NCI-H187 treated with DMSO at 0.1 percent for 48 hours (cell line): ENCODE data around the gene ANKRD28.
"Not testable (repeated sequence)": the region's sequence is repeated elsewhere in the genome, so short reads cannot be mapped to it uniquely, and the experiment has no call there.

ENCODE experiments used
- DNase-seq: peaks from one replicate; lab custom pipeline; 2025; lab: John Stamatoyannopoulos, UW

ANKRD28 gene

DNA sequence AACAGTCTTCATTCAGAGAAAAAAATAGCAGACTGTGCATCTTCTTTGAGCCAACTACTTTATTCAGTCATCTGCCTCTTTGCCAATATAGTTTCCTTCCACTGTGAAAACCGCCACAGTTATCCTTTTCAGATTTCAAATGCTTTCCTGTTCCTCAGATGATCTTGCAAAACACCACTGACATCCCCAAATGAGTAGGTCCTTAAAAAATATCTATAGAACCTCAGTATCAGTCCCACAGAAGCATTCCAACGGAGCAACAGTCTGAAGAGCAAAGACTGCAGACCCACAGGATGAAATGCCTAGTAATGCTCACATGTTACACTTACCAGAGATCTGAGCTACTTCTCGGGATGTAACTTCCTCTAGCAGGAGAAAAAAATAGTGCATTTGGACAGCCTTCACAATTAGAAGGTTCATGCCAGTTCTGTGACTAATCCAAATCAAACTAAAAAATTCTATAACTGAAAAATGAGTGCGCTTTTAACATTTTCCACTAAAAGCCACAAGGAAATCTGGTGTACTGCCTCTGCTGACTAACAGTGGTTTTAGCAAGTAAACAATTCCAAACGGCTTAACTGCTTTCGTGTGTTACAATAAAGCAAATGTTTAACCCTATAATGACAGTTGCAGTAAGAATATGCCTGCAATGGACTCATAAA, at the start of gene ANKRD28:
TSS of gene ANKRD28 (minus strand) at position 338 of the 662 bp plus-strand sequence. CDS start 1,458 bp downstream, outside the sequence.
- DNase-seq = no peak

- no peak for DNase-seq
Observed at GRCh38 chr3:15847239-15847638, 49.5 kb upstream of the ANKRD28 start.

DNA sequence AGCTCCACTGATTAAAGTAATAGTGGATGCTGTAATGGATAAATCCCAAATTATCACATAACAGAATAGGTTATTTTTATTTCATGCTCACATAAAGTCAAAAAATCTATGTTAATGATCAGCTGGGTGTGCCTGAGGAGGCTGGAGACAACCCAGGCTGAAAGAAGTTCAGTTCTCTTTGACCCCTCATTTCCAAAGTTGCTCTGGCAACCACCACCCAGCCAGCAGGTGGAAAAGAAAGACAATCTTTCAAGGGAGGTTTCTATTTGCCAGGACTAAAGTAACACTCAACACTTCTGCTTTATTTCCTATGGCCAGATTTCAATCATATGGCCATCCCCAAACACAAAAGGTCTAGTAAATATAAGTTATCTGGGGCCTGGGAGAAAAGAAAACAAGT, 48.8 kb upstream of the ANKRD28 start:
- DNase-seq = no peak

DNA sequence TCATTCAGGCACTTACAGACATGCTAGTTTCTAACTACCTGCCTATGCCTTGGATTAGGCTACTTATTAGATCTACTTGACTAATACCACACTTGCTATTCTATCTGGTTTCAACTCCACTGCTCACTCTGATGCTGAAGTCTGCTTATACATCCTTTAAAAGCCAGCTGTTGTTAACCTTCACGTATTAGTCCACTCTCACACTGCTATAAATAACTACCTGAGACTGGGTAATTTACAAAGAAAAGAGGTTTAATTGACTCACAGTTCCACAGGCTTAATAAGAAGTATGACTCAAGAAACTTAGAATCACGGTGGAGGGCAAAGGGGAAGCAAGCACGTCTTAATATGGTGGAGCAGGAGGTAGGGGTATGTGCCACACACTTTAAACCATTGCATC, 47.7 kb upstream of the ANKRD28 start:
- DNase-seq = no peak

GRCh38 chr3:15844889-15845288, 47.1 kb upstream of the ANKRD28 start:
- no peak for DNase-seq

GRCh38 chr3:15841091-15841973, 43.6 kb upstream of the ANKRD28 start:
- DNase-seq = not testable (repeated sequence)

GRCh38 chr3:15839568-15839967, 41.8 kb upstream of the ANKRD28 start:
- no peak for DNase-seq

GRCh38 chr3:15831927-15832326, 34.1 kb upstream of the ANKRD28 start:
- DNase-seq = no peak

DNA sequence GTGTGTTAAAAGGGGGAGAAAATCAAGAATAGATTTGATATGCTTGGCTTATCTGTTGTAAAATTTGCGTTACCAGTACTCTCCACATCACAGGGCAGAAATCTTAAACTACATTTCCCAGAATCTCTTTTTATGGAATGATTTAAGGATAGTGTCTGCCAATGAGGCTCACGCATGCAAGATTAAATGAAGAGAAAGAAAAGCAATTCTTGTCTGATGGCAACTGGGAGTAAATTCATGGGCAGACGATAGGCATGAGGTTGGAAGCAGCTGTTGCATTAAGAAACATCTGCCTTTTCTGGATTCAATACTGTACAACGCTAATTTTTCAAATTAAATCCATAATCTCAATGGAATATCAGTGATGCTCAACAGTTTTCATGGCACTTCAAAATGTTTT, 27.2 kb upstream of the ANKRD28 start:
- no peak for DNase-seq

- DNase-seq = no peak
Observed at GRCh38 chr3:15823092-15823491, 25.3 kb upstream of the ANKRD28 start.

DNA sequence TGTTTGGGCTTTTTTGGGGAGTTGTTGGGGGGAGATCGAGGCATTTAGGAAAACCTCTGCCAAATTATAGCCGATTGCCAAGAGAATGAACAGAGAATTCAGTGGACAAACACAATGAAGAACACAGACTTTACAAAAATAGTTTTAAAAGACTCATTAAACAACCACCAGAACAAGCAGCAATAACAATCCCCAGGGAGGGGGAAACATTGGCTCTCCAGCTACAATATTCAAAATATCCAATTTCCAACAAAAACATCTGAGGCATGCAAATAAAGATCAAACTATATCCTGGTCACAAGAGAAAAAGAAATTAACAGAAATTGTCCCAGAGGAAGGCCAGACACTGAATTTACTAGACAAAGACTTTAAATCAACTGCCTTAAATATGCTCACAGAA, 24.5 kb upstream of the ANKRD28 start:
- DNase-seq = no peak

GRCh38 chr3:15820911-15821310, 23.1 kb upstream of the ANKRD28 start:
- no peak for DNase-seq

DNA sequence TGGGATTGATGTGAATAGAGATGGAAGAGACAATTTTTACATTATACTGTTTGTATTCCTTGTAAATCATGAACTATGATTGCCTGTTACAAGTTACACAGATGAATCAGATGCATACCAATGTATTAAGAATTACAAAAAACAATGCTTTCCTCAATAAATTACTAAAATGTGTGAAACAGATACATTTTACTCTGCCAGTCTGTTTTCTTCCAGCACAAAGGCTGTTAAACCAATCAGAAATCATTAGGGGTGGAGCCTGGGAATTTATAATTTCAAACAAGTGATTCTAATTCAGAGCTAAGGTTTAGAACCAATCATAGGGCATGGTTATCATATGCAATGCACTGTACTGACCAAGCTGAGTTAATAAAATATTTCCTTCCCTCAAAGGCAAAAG, 21.8 kb upstream of the ANKRD28 start:
- no peak for DNase-seq

DNA sequence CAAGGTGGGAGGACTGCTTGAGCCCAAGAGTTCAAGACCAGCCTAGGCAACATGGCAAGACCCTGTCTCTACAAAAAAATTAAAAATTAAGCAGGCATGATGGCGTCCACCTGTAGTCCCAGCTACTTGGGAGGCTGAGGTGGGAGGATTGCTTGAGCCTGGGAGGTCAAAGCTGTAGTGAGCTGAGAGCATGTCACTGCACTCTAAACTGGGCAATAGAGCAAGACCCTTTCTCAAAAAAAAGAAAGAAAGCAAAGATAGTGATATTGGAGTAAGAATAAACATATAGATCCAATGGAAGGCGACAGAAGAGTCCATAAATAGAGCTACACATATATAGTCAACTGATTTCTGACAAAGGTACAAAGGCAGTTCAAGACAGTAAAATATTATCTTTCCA, 21.3 kb upstream of the ANKRD28 start:
- no peak for DNase-seq

DNA sequence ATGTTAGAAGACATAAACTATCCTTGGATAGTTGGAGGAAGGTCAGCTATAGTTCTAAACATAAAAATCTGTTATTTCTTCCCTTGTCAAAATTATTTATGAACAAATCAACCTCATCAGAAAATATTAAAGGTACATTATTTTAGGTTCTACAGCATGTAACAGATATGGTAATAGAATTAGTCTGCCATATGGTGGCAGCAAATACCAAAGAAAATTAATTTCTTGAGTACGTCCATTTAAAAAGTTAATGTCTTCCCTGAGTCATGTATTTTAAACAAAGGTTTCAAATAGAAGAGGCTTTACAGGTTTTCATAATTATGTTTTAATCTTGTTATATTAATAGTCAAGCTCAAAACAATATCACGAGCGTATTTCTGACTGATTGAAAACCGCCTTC, 17.9 kb upstream of the ANKRD28 start:
- DNase-seq = no peak

DNA sequence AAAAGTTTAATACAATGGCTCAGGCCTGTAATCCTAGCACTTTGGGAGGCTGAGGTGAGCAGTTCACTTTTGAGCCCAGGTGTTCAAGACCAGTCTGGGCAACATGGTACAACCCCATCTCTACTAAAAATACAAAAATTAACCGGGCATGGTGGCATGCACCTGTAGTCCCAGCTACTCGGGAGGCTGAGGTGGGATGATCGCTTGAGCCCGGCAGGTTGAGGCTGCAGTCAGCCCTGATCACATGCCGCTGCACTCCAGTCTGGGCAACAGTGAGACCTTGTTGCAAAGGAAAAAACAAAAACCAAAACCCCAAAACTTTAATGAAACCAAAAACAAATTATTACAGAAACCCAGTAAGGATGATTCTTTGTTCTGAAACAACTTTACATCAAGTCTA, 15.3 kb upstream of the ANKRD28 start:
- not testable (repeated sequence) for DNase-seq

DNA sequence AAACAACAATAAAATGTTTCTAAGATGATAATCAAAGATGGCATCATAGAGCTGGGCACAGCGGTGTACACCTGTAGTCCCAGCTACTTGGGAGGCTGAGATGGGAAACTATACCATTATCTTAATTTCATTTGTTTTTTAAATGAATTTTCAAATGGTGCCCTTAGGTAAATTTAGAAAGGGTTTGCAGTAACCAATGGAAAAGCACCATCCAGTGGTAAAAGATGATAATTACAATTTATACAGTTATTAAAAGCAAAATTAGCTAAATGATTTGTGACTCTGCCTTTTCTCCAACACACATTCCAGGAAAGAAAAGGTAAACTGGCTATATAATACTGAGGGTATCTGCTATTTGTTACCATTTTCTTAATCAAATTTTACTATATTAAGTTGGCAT, 14.4 kb upstream of the ANKRD28 start:
- no peak for DNase-seq

DNA sequence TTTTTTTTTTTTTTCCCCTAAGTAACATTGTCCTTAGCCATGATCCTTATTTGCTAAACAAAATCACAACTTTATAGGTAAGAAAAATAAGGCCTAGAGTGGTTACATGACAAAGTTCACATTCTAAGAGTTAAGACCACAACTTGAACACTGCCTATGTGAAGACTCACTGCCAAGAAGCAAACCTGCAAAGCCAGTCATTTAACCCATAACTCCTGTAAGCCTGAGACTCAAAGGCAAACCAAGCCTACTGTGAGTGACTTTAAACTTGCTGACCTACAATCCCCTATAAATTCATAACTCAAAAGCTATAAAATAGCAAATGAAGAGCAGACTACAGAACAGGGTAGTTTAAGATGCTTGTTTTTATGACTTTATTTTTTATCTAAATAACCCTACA, 12.9 kb upstream of the ANKRD28 start:
- DNase-seq = no peak

DNA sequence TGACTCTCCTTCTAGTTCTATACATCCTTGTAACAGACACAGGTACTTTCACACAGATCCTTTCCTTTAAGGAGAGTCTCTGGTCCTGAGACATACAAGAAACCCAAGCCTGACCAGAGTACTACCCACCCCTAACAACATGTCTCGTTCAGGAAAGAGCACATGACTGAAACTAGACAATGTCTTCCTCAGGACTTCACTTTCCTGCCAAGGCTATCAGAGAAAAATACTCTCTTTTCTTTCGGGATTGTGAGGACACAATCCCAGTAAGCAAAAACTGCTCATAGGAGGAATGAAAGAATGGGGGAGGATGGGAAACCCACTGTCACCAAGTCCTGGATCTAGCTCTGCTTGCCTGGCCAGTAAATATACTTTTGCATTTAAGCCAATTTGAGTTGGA, 11.5 kb upstream of the ANKRD28 start:
- no peak for DNase-seq

DNA sequence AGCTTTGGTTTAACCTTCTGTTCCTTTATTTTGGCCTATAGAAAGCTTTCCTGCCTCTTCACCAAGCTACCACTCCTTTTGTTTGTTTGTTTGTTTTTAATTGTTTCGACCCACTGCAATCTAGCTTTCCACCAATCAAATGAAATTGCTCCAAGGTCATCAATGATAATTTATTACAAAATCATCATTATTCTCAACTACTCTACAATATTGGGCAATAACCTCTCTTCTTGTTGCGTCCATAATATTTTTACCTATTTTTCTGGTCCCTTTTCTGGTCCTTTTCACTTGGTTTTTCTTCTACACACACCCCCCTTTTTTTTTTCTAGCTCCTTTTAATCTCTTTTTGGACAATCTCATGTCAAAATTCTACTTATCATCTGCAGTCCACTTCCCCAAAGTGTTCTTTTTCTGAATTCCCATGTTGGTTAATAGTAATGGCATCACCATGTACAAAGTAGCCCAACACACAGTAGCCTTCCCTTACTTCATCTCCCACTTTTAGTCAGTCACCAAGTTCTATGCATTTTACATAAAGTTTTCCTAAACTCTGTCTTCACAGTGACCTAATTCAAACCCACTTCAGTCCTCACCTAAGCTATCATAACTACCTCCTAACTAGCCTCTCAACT, 11.0 kb upstream of the ANKRD28 start:
- no peak for DNase-seq

- DNase-seq = no peak
Observed at GRCh38 chr3:15805756-15806266, 8.0 kb upstream of the ANKRD28 start.

DNA sequence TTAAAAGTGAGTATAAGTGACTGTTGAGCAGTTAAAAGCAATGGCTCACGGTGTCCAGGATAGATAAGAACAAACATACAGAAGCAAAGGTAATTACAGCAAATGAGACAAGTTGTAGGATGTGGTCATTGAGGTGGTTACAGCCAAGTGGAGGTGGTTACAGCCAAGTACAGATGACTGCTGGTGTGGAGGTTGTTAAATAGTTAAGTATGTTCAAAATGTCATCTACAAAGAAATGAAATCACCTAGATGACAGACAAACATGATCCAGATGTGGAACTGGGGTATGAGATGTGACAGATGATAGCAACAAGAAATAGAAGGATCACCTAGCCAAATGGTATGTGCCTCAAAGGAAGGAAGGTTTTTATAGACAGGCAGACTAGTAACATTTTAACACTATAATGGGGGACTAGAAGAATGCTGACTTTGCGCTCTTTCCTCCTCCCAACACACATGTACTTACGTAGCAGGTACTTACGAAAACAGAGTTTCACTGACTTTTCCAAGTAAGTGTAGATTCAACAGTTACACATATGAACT, 6.8 kb upstream of the ANKRD28 start:
- no peak for DNase-seq

DNA sequence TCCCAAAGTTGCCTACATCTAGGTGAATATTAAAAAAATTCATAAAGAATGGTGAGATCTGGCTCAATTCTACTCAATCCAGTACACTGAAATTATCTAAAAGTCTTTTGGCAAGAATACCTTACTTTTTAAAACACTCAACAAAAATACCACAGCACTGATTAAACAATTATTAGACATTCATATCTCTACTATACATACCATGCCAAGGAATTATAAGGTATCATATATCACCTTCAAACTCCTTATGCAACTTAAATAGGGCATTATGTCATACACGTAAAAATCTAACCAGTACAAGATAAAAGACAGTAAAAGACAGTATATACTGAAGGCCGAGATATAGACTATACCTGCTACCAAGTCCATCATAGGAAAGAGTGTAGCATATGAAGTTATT, 6.1 kb upstream of the ANKRD28 start:
- DNase-seq = no peak
